ENCODE results near the gene ALDH3B2.

ALDH3B2 gene

GRCh38 chr11:67654225-67654624 lies 20.2 kb downstream of the ALDH3B2 start:
- DNase-seq (ENCODE audit: extremely low read depth, low read depth) = no peak
- no peak overlapping the region for H3K4me3 ChIP-seq (replicated peaks; ENCODE audit: low read depth, low read length)
- TF ChIP-seq CTCF (IDR thresholded peaks at IDR 0.05; ENCODE audit: low read depth, low read length, missing control alignments) = no peak

GRCh38 chr11:67652965-67653845 lies 21.2 kb downstream of the ALDH3B2 start:
- DNase-seq (ENCODE audit: extremely low read depth, low read depth) = no peak
- no peak overlapping the region for H3K4me3 ChIP-seq (replicated peaks; ENCODE audit: low read depth, low read length)
- no peak for TF ChIP-seq CTCF (IDR thresholded peaks at IDR 0.05; ENCODE audit: low read depth, low read length, missing control alignments)

GRCh38 chr11:67651976-67652781 lies 22.2 kb downstream of the ALDH3B2 start:
- no peak overlapping the region for H3K4me3 ChIP-seq (replicated peaks; ENCODE audit: low read depth, low read length)
- DNase-seq (ENCODE audit: extremely low read depth, low read depth) = no peak
- TF ChIP-seq CTCF (IDR thresholded peaks at IDR 0.05; ENCODE audit: low read depth, low read length, missing control alignments) = no peak

- H3K4me3 ChIP-seq (replicated peaks; ENCODE audit: low read depth, low read length) = no peak overlapping the region
- no peak for DNase-seq (ENCODE audit: extremely low read depth, low read depth)
- no peak for TF ChIP-seq CTCF (IDR thresholded peaks at IDR 0.05; ENCODE audit: low read depth, low read length, missing control alignments)
Observed at GRCh38 chr11:67649634-67650510, 24.6 kb downstream of the ALDH3B2 start.

- no peak for TF ChIP-seq CTCF (IDR thresholded peaks at IDR 0.05; ENCODE audit: low read depth, low read length, missing control alignments)
- DNase-seq (ENCODE audit: extremely low read depth, low read depth) = no peak
- H3K4me3 ChIP-seq (replicated peaks; ENCODE audit: low read depth, low read length) = no peak overlapping the region
Observed at GRCh38 chr11:67648796-67649613, 25.4 kb downstream of the ALDH3B2 start.
